ENCODE data around the gene MPZL3. TPM values are rescaled to one million over a fixed set of nuclear protein-coding genes. Genes with fewer than 3 reads are reported as not detected.

MPZL3 gene
- total RNA-seq, 1 experiment from 2014 or later: 0.52 TPM

DNA sequence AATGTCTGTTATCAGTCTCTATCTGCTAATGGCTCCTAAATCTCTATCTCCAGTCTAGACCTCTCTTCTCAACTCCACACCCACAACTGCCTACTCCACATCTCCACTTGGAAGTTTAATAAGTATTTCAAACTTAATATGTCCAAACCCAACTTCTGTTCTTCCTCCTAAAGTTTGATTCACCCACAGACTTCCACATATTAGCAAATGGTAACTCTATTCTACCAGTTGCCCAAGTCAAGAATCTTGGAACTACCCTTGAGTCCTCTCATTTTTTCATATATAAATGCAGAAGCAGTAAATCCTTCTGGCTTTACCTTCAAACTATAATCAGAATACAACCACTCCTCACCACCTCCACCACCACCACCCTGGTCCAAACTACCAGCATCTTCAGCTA lies 20.7 kb downstream of the MPZL3 start:
- no peak for TF ChIP-seq EZH2 (IDR thresholded peaks at IDR 0.05; ENCODE audit: borderline replicate concordance, low read depth, low read length, poor library complexity, severe bottlenecking)
- no peak for TF ChIP-seq CTCF (conservative IDR thresholded peaks at IDR 0.05; ENCODE audit: low read depth, low read length)
- peaks cover 45% of the 10 kb centered on the region for H3K27me3 ChIP-seq (replicated peaks; ENCODE audit: insufficient read depth, low read depth, low read length, poor library complexity)
- no peak for DNase-seq (ENCODE audit: low spot score)
- POLR2A ChIA-PET (ENCODE audit: low non-redundant PET): no interaction called here
- no TSS peak for BruUV-seq (replicated peaks)
- no peak overlapping the region for H3K27ac ChIP-seq (ENCODE audit: low read depth, low read length, poor library complexity, severe bottlenecking)
- intact Hi-C loops (cut with micrococcal nuclease; ENCODE audit: unreplicated experiment): no loop called here
- H3K36me3 ChIP-seq (ENCODE audit: insufficient read depth, low read length, poor library complexity, severe bottlenecking): no peaks in the 10 kb centered on the region
- no peaks in the 10 kb centered on the region for H3K9me3 ChIP-seq (ENCODE audit: low read depth, low read length, poor library complexity, severe bottlenecking)
- H3K4me3 ChIP-seq (ENCODE audit: low read depth, low read length, poor library complexity, severe bottlenecking): no peak overlapping the region
- no peaks in the 10 kb centered on the region for H3K4me1 ChIP-seq (ENCODE audit: insufficient read depth, low read length, poor library complexity, severe bottlenecking)
- CTCF ChIA-PET: no interaction called here

- H3K27ac ChIP-seq (ENCODE audit: low read depth, low read length, poor library complexity, severe bottlenecking): no peak overlapping the region
- POLR2A ChIA-PET (ENCODE audit: low non-redundant PET): no interaction called here
- H3K9me3 ChIP-seq (ENCODE audit: low read depth, low read length, poor library complexity, severe bottlenecking): no peaks in the 10 kb centered on the region
- H3K4me1 ChIP-seq (ENCODE audit: insufficient read depth, low read length, poor library complexity, severe bottlenecking): no peaks in the 10 kb centered on the region
- intact Hi-C loops (cut with micrococcal nuclease; ENCODE audit: unreplicated experiment): no loop called here
- no TSS peak for BruUV-seq (replicated peaks)
- H3K27me3 ChIP-seq (replicated peaks; ENCODE audit: insufficient read depth, low read depth, low read length, poor library complexity): peaks cover 40% of the 10 kb centered on the region
- CTCF ChIA-PET: no interaction called here
- no peak overlapping the region for H3K4me3 ChIP-seq (ENCODE audit: low read depth, low read length, poor library complexity, severe bottlenecking)
- H3K36me3 ChIP-seq (ENCODE audit: insufficient read depth, low read length, poor library complexity, severe bottlenecking): no peaks in the 10 kb centered on the region
- no peak for TF ChIP-seq CTCF (conservative IDR thresholded peaks at IDR 0.05; ENCODE audit: low read depth, low read length)
- DNase-seq (ENCODE audit: low spot score): no peak
These were observed 22.1 kb downstream of the MPZL3 start for GRCh38 chr11:118230088-118230487.

DNA sequence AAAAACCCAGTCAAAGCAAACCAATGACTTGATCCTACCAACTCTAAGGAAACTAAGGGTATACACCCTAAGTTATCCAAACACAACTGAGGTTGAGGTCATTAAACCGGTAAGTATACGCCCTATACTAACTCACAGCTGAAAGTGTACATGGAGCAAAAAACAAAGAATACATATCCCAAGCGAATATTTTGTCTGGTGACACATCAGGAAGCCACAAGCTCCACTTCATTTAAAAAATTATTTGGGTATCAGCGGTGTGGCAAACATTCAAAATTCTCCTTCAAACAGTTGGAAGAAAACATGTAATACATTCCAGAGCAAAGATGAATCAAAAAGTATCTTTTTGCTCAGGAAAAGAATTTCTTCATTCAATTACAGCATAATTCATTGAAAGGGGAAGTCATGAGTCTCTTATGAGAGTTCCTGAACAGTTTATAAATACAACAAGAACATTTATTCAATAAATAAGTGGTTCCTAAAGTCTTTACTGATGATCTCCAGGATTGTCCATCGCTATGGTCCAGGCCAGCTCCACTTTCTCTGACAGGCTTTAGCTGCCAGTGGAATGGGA lies 22.8 kb downstream of the MPZL3 start:
- POLR2A ChIA-PET (ENCODE audit: low non-redundant PET): no interaction called here
- no TSS peak for BruUV-seq (replicated peaks)
- CTCF ChIA-PET: no interaction called here

More for the DNA sequence above, 22.8 kb downstream of the MPZL3 start:
- H3K36me3 ChIP-seq (ENCODE audit: insufficient read depth, low read length, poor library complexity, severe bottlenecking): no peaks in the 10 kb centered on the region
- no peak for DNase-seq (ENCODE audit: low spot score)
- no peak overlapping the region for H3K4me3 ChIP-seq (ENCODE audit: low read depth, low read length, poor library complexity, severe bottlenecking)
- H3K27ac ChIP-seq (ENCODE audit: low read depth, low read length, poor library complexity, severe bottlenecking): no peak overlapping the region
- intact Hi-C loops (cut with micrococcal nuclease; ENCODE audit: unreplicated experiment): no loop called here
- H3K27me3 ChIP-seq (replicated peaks; ENCODE audit: insufficient read depth, low read depth, low read length, poor library complexity): peaks cover 40% of the 10 kb centered on the region
- no peaks in the 10 kb centered on the region for H3K9me3 ChIP-seq (ENCODE audit: low read depth, low read length, poor library complexity, severe bottlenecking)
- no peak for TF ChIP-seq EZH2 (IDR thresholded peaks at IDR 0.05; ENCODE audit: borderline replicate concordance, low read depth, low read length, poor library complexity, severe bottlenecking)
- no peak for TF ChIP-seq CTCF (conservative IDR thresholded peaks at IDR 0.05; ENCODE audit: low read depth, low read length)
- no peaks in the 10 kb centered on the region for H3K4me1 ChIP-seq (ENCODE audit: insufficient read depth, low read length, poor library complexity, severe bottlenecking)
